H1 (cell line): ENCODE results near the gene EMC10. TPM values are rescaled to one million over a fixed set of nuclear protein-coding genes. Genes with fewer than 3 reads are reported as not detected.

ENCODE experiments used
- EGR1 ChIP-seq: IDR thresholded peaks from 2 replicates; pipeline ENCODE4 v1.6.1; 2011; ENCODE audit warnings: low read depth, low read length, borderline replicate concordance
- EP300 ChIP-seq, 2 experiments: IDR thresholded peaks; 1 replicate in 1 of 2; 2 replicates in 1 of 2; pipeline ENCODE4 v1.6.1; 2011 to 2012; ENCODE audit warnings: low read depth in 2 of 2, low read length in 2 of 2, mild to moderate bottlenecking in 2 of 2, borderline replicate concordance in 1 of 2, inconsistent platforms in 1 of 2, moderate library complexity in 1 of 2
- GABPA ChIP-seq: IDR thresholded peaks from 2 replicates; pipeline ENCODE4 v1.6.1; 2011; ENCODE audit warnings: mild to moderate bottlenecking, low read length, moderate library complexity, borderline replicate concordance; ENCODE audit not compliant: insufficient read depth
- JUN ChIP-seq: IDR thresholded peaks from 2 replicates; pipeline ENCODE4 v1.6.1; 2011; ENCODE audit warnings: low read depth, mild to moderate bottlenecking, improper control_type of control experiment, low read length
- NANOG ChIP-seq: IDR thresholded peaks from 2 replicates; pipeline ENCODE4 v1.6.1; 2011; ENCODE audit warnings: low read length, low read depth, mild to moderate bottlenecking, inconsistent platforms; ENCODE audit not compliant: insufficient read depth, poor library complexity, severe bottlenecking
- RNF2 ChIP-seq: fragments of 200-900, 300-1000 bp; sonication (generic); IDR thresholded peaks from 2 replicates; pipeline ENCODE4 v1.7.1; 2016; ENCODE audit warnings: borderline replicate concordance, low read depth, mild to moderate bottlenecking, antibody characterized with exemption, low read length; ENCODE audit not compliant: poor library complexity, severe bottlenecking; ENCODE audit errors: missing control alignments
- polyA plus RNA-seq, 7 experiments: library from polyadenylated mRNA; depleted of rRNA in 3 of 7; stranded (reverse) in 5 of 7; unstranded in 2 of 7; fragments of >200 nt in 5 of 7; fragments of 200-250 nt in 2 of 7; gene quantifications; 1 replicate in 5 of 7; 2 replicates in 1 of 7; 4 replicates in 1 of 7; pipeline versions ENCODE4 v1.2.1 to v1.2.3, GENCODE V29; 2011 to 2013; ENCODE audit warnings: missing spikeins in 2 of 7, mixed read lengths in 2 of 7
- total RNA-seq: library from RNA; stranded (reverse); fragmentation: NEBNext Ultra II Directional; extraction: Animal tissue kit (Norgen Biotek cat#: 25700); gene quantifications from 2 replicates; pipeline ENCODE4 v1.2.1, GENCODE V29; 2021
- TF ChIP-seq, protein P1 (sequence below): fragments of 300-600 bp; sonication (generic); IDR thresholded peaks from 2 replicates; pipeline ENCODE4 v1.7.1; 2012; ENCODE audit warnings: low read length, moderate library complexity, mild to moderate bottlenecking, inconsistent platforms; ENCODE audit not compliant: insufficient replicate concordance
- TF ChIP-seq, protein P2 (sequence below): IDR thresholded peaks from 2 replicates; pipeline ENCODE4 v1.6.1; 2011; ENCODE audit warnings: low read depth, mild to moderate bottlenecking, low read length; ENCODE audit not compliant: insufficient read depth

The EMC10 gene
- total and polyA plus RNA-seq, 2 of the 8 experiments (the other 6 are each of a cell fraction or from before 2014, with no cell fraction given) = 77.6 to 103 TPM

DNA sequence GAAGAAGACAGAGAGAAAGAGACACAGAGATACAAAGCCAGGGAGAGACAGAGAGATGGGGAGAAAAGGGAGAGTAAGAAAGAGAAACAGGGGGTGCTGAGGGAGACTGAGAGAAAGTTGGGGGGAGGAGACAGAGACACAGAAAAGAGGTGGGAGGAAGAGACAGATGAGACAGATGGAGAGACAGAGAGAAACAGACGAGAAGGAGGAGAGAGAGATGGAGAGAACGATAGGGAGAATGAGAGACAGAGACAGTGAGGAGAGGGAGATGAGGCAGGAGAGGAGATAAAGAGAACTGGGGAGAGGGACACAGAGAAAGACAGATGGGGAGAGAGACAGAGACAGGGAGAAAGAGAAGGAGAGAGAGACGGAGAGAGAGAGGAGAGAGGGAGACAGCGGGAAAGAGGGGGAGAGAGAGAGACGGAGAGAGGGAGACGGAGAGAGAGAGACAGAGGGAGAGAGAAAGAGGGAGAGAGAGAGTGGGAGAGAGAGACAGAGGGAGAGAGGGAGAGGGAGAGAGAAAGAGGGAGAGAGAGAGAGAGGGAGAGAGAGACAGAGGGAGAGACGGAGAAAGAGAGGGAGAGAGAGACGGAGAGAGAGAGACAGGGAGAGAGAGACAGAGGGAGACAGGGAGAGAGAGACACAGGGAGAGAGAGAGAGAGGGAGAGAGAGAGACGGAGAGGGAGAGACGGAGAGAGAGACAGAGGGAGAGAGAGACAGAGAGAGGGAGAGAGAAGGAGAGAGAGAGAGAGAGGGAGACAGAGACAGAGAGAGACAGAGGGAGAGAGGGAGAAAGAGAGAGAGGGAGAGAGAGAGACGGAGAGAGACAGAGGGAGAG, 22.1 kb downstream of the EMC10 start (continued):
- TF ChIP-seq, protein P1, sequence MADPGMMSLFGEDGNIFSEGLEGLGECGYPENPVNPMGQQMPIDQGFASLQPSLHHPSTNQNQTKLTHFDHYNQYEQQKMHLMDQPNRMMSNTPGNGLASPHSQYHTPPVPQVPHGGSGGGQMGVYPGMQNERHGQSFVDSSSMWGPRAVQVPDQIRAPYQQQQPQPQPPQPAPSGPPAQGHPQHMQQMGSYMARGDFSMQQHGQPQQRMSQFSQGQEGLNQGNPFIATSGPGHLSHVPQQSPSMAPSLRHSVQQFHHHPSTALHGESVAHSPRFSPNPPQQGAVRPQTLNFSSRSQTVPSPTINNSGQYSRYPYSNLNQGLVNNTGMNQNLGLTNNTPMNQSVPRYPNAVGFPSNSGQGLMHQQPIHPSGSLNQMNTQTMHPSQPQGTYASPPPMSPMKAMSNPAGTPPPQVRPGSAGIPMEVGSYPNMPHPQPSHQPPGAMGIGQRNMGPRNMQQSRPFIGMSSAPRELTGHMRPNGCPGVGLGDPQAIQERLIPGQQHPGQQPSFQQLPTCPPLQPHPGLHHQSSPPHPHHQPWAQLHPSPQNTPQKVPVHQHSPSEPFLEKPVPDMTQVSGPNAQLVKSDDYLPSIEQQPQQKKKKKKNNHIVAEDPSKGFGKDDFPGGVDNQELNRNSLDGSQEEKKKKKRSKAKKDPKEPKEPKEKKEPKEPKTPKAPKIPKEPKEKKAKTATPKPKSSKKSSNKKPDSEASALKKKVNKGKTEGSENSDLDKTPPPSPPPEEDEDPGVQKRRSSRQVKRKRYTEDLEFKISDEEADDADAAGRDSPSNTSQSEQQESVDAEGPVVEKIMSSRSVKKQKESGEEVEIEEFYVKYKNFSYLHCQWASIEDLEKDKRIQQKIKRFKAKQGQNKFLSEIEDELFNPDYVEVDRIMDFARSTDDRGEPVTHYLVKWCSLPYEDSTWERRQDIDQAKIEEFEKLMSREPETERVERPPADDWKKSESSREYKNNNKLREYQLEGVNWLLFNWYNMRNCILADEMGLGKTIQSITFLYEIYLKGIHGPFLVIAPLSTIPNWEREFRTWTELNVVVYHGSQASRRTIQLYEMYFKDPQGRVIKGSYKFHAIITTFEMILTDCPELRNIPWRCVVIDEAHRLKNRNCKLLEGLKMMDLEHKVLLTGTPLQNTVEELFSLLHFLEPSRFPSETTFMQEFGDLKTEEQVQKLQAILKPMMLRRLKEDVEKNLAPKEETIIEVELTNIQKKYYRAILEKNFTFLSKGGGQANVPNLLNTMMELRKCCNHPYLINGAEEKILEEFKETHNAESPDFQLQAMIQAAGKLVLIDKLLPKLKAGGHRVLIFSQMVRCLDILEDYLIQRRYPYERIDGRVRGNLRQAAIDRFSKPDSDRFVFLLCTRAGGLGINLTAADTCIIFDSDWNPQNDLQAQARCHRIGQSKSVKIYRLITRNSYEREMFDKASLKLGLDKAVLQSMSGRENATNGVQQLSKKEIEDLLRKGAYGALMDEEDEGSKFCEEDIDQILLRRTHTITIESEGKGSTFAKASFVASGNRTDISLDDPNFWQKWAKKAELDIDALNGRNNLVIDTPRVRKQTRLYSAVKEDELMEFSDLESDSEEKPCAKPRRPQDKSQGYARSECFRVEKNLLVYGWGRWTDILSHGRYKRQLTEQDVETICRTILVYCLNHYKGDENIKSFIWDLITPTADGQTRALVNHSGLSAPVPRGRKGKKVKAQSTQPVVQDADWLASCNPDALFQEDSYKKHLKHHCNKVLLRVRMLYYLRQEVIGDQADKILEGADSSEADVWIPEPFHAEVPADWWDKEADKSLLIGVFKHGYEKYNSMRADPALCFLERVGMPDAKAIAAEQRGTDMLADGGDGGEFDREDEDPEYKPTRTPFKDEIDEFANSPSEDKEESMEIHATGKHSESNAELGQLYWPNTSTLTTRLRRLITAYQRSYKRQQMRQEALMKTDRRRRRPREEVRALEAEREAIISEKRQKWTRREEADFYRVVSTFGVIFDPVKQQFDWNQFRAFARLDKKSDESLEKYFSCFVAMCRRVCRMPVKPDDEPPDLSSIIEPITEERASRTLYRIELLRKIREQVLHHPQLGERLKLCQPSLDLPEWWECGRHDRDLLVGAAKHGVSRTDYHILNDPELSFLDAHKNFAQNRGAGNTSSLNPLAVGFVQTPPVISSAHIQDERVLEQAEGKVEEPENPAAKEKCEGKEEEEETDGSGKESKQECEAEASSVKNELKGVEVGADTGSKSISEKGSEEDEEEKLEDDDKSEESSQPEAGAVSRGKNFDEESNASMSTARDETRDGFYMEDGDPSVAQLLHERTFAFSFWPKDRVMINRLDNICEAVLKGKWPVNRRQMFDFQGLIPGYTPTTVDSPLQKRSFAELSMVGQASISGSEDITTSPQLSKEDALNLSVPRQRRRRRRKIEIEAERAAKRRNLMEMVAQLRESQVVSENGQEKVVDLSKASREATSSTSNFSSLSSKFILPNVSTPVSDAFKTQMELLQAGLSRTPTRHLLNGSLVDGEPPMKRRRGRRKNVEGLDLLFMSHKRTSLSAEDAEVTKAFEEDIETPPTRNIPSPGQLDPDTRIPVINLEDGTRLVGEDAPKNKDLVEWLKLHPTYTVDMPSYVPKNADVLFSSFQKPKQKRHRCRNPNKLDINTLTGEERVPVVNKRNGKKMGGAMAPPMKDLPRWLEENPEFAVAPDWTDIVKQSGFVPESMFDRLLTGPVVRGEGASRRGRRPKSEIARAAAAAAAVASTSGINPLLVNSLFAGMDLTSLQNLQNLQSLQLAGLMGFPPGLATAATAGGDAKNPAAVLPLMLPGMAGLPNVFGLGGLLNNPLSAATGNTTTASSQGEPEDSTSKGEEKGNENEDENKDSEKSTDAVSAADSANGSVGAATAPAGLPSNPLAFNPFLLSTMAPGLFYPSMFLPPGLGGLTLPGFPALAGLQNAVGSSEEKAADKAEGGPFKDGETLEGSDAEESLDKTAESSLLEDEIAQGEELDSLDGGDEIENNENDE = no peak
- TF ChIP-seq EGR1 (no peak), NANOG (no peak), EP300 (IDR thresholded peaks at IDR 0.05; ENCODE audit: borderline replicate concordance in 1 of 2, low read depth in 2 of 2, low read length in 2 of 2) (no peak), JUN (no peak), GABPA (no peak), RNF2 (no peak)
- TF ChIP-seq, protein P2, sequence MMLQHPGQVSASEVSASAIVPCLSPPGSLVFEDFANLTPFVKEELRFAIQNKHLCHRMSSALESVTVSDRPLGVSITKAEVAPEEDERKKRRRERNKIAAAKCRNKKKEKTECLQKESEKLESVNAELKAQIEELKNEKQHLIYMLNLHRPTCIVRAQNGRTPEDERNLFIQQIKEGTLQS = no peak
